ENCODE measurements around the gene IGF2BP2. TPM values are rescaled to one million over a fixed set of nuclear protein-coding genes. Genes with fewer than 3 reads are reported as not detected.

The IGF2BP2 gene
- total and polyA plus RNA-seq, 2 of the 8 experiments (the other 6 are each of a cell fraction or from before 2014, with no cell fraction given), result 7.4 to 121 TPM

DNA sequence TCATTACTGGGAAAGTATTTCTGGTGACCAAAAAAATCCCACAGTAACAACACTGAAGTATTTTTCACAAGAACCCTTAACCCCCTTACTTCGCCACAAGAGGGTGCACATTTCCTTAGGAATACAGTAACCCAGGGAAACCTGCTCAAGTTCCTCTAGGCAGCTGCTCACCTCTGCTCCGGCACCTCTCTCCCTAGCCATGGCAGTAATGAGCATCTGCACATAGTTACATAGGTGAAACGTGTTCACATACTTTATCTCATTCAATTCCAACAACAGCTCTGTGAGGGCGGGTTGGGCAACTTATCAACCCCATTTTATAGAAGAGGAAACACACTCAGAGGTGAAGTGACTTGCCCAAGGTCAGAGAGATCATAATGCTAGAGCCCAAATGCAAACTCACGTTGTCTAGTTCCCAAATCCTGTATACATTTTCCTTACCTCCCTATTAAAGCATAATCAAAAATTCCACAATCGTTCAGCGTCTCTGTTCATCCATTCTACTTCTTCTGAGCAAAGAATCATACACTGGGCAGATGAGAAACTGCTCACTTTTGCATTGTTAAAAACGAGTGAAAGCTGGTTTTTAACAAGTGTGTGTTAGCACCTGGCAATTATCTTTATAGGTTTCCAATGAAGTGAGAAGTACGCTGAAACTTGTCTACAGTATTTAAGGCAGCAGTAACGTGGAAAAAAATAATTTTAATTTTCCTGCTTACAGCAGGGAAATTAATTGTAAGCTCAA lies 90.7 kb downstream of the IGF2BP2 start:
- no peak overlapping the region for H3K4ac ChIP-seq (replicated peaks; ENCODE audit: insufficient read length, low read depth, low read length)
- TF ChIP-seq ZNF274 (IDR thresholded peaks at IDR 0.05; ENCODE audit: borderline replicate concordance, extremely low read depth, low read length) (no peak), TCF12 (IDR thresholded peaks at IDR 0.05; ENCODE audit: low read depth, low read length) (no peak), ATF3 (IDR thresholded peaks at IDR 0.05; ENCODE audit: insufficient read depth, low read depth, low read length) (no peak), CBX5 (IDR thresholded peaks at IDR 0.05; ENCODE audit: low read depth, low read length) (no peak), YY1 (IDR thresholded peaks at IDR 0.05; ENCODE audit: low read depth, low read length) (no peak), TAF1 (IDR thresholded peaks at IDR 0.05; ENCODE audit: low read depth, low read length) (no peak), GTF2F1 (IDR thresholded peaks at IDR 0.05; ENCODE audit: borderline replicate concordance, low read depth, low read length) (no peak), RAD21 (IDR thresholded peaks at IDR 0.05 in 1 of 2, conservative IDR thresholded peaks at IDR 0.05 in 1 of 2; ENCODE audit: low read depth in 2 of 2, low read length in 2 of 2) (peak; percentile 91 to 93)
- TF ChIP-seq, protein P1, sequence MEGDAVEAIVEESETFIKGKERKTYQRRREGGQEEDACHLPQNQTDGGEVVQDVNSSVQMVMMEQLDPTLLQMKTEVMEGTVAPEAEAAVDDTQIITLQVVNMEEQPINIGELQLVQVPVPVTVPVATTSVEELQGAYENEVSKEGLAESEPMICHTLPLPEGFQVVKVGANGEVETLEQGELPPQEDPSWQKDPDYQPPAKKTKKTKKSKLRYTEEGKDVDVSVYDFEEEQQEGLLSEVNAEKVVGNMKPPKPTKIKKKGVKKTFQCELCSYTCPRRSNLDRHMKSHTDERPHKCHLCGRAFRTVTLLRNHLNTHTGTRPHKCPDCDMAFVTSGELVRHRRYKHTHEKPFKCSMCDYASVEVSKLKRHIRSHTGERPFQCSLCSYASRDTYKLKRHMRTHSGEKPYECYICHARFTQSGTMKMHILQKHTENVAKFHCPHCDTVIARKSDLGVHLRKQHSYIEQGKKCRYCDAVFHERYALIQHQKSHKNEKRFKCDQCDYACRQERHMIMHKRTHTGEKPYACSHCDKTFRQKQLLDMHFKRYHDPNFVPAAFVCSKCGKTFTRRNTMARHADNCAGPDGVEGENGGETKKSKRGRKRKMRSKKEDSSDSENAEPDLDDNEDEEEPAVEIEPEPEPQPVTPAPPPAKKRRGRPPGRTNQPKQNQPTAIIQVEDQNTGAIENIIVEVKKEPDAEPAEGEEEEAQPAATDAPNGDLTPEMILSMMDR (IDR thresholded peaks at IDR 0.05; ENCODE audit: control extremely low read depth in 1 of 3, insufficient read depth in 1 of 3, low read depth in 1 of 3, low read length in 3 of 3), result peak; percentile 8 to 75 (median 71)

More for the DNA sequence above, 90.7 kb downstream of the IGF2BP2 start:
- H2AK5ac ChIP-seq (ENCODE audit: low read depth, low read length), result no peak overlapping the region
- ChIA-PET CTCF (ENCODE audit: partially characterized antibody) (interaction anchor here (0.7 to 21.4 kb wide), 34 partner anchors 8 to 1837 kb away, joined by 3 to 345 read pairs (median 5); partner anchors contain the start of gene IGF2BP2), POLR2A (ENCODE audit: partially characterized antibody) (interaction anchor here (0.7 to 2.6 kb wide), 11 partner anchors 8 to 203 kb away, joined by 3 to 14 read pairs (median 5); partner anchors contain the start of gene TRA2B)
- no peaks in the 10 kb centered on the region for H3K27me3 ChIP-seq (replicated peaks in 1 of 4; ENCODE audit: control insufficient read depth in 3 of 4, extremely low read depth in 1 of 4, insufficient read depth in 3 of 4, low read length in 3 of 4)
- no peak overlapping the region for H2AFZ ChIP-seq (ENCODE audit: low read length)
- H3K4me3 ChIP-seq (ENCODE audit: extremely low read depth in 1 of 4, insufficient read depth in 2 of 4, low read depth in 3 of 4, low read length in 4 of 4), result no peak overlapping the region
- no peak overlapping the region for H2BK15ac ChIP-seq (ENCODE audit: low read length)
- H4K5ac ChIP-seq (ENCODE audit: insufficient read length, low read depth, low read length), result no peak overlapping the region
- no peak overlapping the region for H3K23ac ChIP-seq (ENCODE audit: insufficient read length)
- no peaks in the 10 kb centered on the region for H3K9me3 ChIP-seq (ENCODE audit: insufficient read depth in 2 of 2, low read depth in 1 of 2, low read length in 1 of 2)
- DNase-seq (ENCODE audit: low read depth in 1 of 2, low spot score in 2 of 2) (no peak), FAIRE-seq (peak; percentile 90)
- no peak overlapping the region for H4K91ac ChIP-seq (replicated peaks; ENCODE audit: insufficient read length, low read length)
- peaks cover 0 to 15% (median 4%) of the 10 kb centered on the region in 4 experiments; a peak in 5 of 7 replicates for H3K4me1 ChIP-seq (replicated peaks in 1 of 4; ENCODE audit: control insufficient read depth in 3 of 4, insufficient read depth in 4 of 4, low read length in 3 of 4)
- H2BK20ac ChIP-seq (ENCODE audit: low read length), result no peak overlapping the region
- H3K18ac ChIP-seq (ENCODE audit: extremely low read depth, low read length), result no peak overlapping the region
- WGBS, 2 experiments (ENCODE audit: extremely low coverage in 1 of 2, insufficient coverage in 1 of 2, insufficient read length in 1 of 2, insufficient replicate concordance in 2 of 2, low coverage in 1 of 2, low lambda C conversion rate in 2 of 2, missing lambda C conversion rate in 1 of 2), result 48% methylated on average over 10 of the region's 10 CpGs; no CpG with 5 or more reads in 1 of the 2 experiments
- H4K8ac ChIP-seq (ENCODE audit: extremely low read depth, insufficient read depth, low read length), result no peak overlapping the region
- H3K23me2 ChIP-seq (ENCODE audit: low read depth, low read length), result no peaks in the 10 kb centered on the region
- no peak overlapping the region for H2BK120ac ChIP-seq (replicated peaks; ENCODE audit: low read depth, low read length)
- H3K4me2 ChIP-seq (ENCODE audit: insufficient read depth in 1 of 2, low read depth in 2 of 2, low read length in 2 of 2), result no peak overlapping the region
- H3K36me3 ChIP-seq (ENCODE audit: control insufficient read depth in 2 of 4, insufficient read depth in 4 of 4, low read length in 3 of 4), result no peaks in the 10 kb centered on the region
- H3K79me2 ChIP-seq (ENCODE audit: control insufficient read depth in 1 of 2, insufficient read depth in 2 of 2, low read length in 2 of 2), result peaks cover 12 to 94% of the 10 kb centered on the region in 2 experiments
- H3K79me1 ChIP-seq (ENCODE audit: low read depth, low read length), result peaks cover 7% of the 10 kb centered on the region
- no peak overlapping the region for H3K14ac ChIP-seq (ENCODE audit: insufficient read length)
- H2BK12ac ChIP-seq (ENCODE audit: low read depth, low read length), result no peak overlapping the region
- H3K27ac ChIP-seq (ENCODE audit: low read depth, low read length), result no peak overlapping the region
- H3K9ac ChIP-seq (replicated peaks in 1 of 4; ENCODE audit: extremely low read depth in 1 of 4, low read depth in 3 of 4, low read length in 3 of 4), result no peak overlapping the region
- H3K56ac ChIP-seq (replicated peaks; ENCODE audit: insufficient read length, low read depth, low read length), result no peak overlapping the region
- H4K20me1 ChIP-seq (replicated peaks in 1 of 2; ENCODE audit: control insufficient read depth in 1 of 2, insufficient read depth in 2 of 2, low read length in 2 of 2), result peaks cover 8 to 10% of the 10 kb centered on the region in 2 experiments
- H2BK5ac ChIP-seq (ENCODE audit: low read depth, low read length), result no peak overlapping the region

Data from H1 (cell line).